Fibroblast of lung (primary cell): ENCODE measurements around the gene CHI3L2.

Experiments
- CTCF ChIP-seq, 2 donors: IDR thresholded peaks in 1 of 2; conservative IDR thresholded peaks in 1 of 2; 1 replicate in 1 of 2; 2 replicates in 1 of 2; pipeline ENCODE4 v1.5.1; 2011 to 2012; ENCODE audit warnings: low read length in 2 of 2, control low read depth in 1 of 2, inconsistent platforms in 1 of 2, low read depth in 1 of 2, mild to moderate bottlenecking in 1 of 2
- EZH2 ChIP-seq: IDR thresholded peaks from 2 replicates; pipeline ENCODE4 v1.5.1; 2012; ENCODE audit warnings: low read length, control low read depth, mild to moderate bottlenecking; ENCODE audit errors: missing control alignments

- TF ChIP-seq CTCF (conservative IDR thresholded peaks at IDR 0.05 in 1 of 2, IDR thresholded peaks at IDR 0.05 in 1 of 2; ENCODE audit: low read depth in 1 of 2, low read length in 2 of 2) = no peak
- no peak for TF ChIP-seq EZH2
Observed at GRCh38 chr1:111281411-111281810, 53.9 kb downstream of the CHI3L2 start.
